ENCODE data around the gene GRP. TPM values are rescaled to one million over a fixed set of nuclear protein-coding genes. Genes with fewer than 3 reads are reported as not detected.

Gene GRP
- total and polyA plus RNA-seq, 9 donors: 1.1 TPM; not detected in 8

DNA sequence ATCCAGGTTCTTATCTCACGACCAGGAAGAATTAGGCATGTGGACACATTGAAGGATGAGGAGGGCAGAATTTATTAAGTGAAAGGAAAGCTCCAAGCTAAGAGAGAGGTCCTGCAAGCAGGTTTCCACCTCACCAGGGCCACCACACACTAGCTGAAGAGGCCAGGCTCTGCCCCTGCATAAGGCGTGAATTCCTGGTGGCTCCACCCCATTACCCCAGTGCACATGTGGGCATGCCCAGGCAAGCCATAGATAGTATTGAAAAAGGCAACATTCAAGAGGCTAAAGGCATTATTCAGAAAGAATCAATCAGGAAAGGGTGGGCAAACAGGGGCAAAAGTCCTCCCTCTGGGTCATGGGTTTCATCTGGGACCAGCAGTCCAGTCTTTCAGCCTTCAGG lies 30.9 kb upstream of the GRP start:
- intact Hi-C loops (cut with DNase I): no loop called here
- H3K36me3 ChIP-seq: no peaks in the 10 kb centered on the region
- no peak overlapping the region for H3K4me3 ChIP-seq
- H3K27ac ChIP-seq: no peak overlapping the region
- 70 to 83% (median 79%) methylated on average over 2 of the region's 2 CpGs for WGBS, 3 donors
- H3K4me1 ChIP-seq (ENCODE audit: insufficient read depth): no peaks in the 10 kb centered on the region
- no peaks in the 10 kb centered on the region for H3K27me3 ChIP-seq
- no peak for DNase-seq
- TF ChIP-seq, protein P1, sequence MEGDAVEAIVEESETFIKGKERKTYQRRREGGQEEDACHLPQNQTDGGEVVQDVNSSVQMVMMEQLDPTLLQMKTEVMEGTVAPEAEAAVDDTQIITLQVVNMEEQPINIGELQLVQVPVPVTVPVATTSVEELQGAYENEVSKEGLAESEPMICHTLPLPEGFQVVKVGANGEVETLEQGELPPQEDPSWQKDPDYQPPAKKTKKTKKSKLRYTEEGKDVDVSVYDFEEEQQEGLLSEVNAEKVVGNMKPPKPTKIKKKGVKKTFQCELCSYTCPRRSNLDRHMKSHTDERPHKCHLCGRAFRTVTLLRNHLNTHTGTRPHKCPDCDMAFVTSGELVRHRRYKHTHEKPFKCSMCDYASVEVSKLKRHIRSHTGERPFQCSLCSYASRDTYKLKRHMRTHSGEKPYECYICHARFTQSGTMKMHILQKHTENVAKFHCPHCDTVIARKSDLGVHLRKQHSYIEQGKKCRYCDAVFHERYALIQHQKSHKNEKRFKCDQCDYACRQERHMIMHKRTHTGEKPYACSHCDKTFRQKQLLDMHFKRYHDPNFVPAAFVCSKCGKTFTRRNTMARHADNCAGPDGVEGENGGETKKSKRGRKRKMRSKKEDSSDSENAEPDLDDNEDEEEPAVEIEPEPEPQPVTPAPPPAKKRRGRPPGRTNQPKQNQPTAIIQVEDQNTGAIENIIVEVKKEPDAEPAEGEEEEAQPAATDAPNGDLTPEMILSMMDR (IDR thresholded peaks at IDR 0.05): no peak
- TF ChIP-seq POLR2A (IDR thresholded peaks at IDR 0.05) (no peak), EP300 (IDR thresholded peaks at IDR 0.05) (no peak)
- no peaks in the 10 kb centered on the region for H3K9me3 ChIP-seq

GRCh38 chr18:59189746-59190145 lies 30.2 kb upstream of the GRP start:
- H3K27me3 ChIP-seq: no peaks in the 10 kb centered on the region
- H3K4me1 ChIP-seq (ENCODE audit: insufficient read depth): no peaks in the 10 kb centered on the region
- 74 to 77% (median 76%) methylated on average over 1 of the region's 1 CpG for WGBS, 3 donors
- DNase-seq: no peak
- intact Hi-C loops (cut with DNase I): no loop called here
- no peaks in the 10 kb centered on the region for H3K9me3 ChIP-seq
- TF ChIP-seq, protein P1 (IDR thresholded peaks at IDR 0.05): no peak
- TF ChIP-seq EP300 (IDR thresholded peaks at IDR 0.05): no peak
- TF ChIP-seq POLR2A (IDR thresholded peaks at IDR 0.05): no peak
- H3K36me3 ChIP-seq: no peaks in the 10 kb centered on the region
- H3K27ac ChIP-seq: no peak overlapping the region
- H3K4me3 ChIP-seq: no peak overlapping the region

GRCh38 chr18:59196161-59196725 lies 23.7 kb upstream of the GRP start:
- no peaks in the 10 kb centered on the region for H3K9me3 ChIP-seq
- intact Hi-C loops (cut with DNase I): no loop called here
- no peak for TF ChIP-seq EP300 (IDR thresholded peaks at IDR 0.05)
- TF ChIP-seq POLR2A (IDR thresholded peaks at IDR 0.05): no peak
- TF ChIP-seq, protein P1 (IDR thresholded peaks at IDR 0.05): no peak
- no peak overlapping the region for H3K27ac ChIP-seq
- no peaks in the 10 kb centered on the region for H3K27me3 ChIP-seq
- H3K4me1 ChIP-seq (ENCODE audit: insufficient read depth): no peaks in the 10 kb centered on the region
- no peaks in the 10 kb centered on the region for H3K36me3 ChIP-seq
- 61 to 71% (median 63%) methylated on average over 4 of the region's 4 CpGs for WGBS, 3 donors
- H3K4me3 ChIP-seq: no peak overlapping the region
- DNase-seq: no peak

- WGBS, 3 donors: 58% methylated on average over 2 of the region's 2 CpGs
- Histone ChIP-seq H3K27ac (no peak overlapping the region), H3K36me3 (no peaks in the 10 kb centered on the region), H3K4me1 (ENCODE audit: insufficient read depth) (no peaks in the 10 kb centered on the region), H3K4me3 (no peak overlapping the region), H3K9me3 (no peaks in the 10 kb centered on the region), H3K27me3 (no peaks in the 10 kb centered on the region)
- no peak for DNase-seq
- intact Hi-C loops (cut with DNase I): no loop called here
- TF ChIP-seq POLR2A (IDR thresholded peaks at IDR 0.05): no peak
- no peak for TF ChIP-seq EP300 (IDR thresholded peaks at IDR 0.05)
- TF ChIP-seq, protein P1 (IDR thresholded peaks at IDR 0.05): no peak
These were observed 22.3 kb upstream of the GRP start for GRCh38 chr18:59197636-59198035.
